Dendritic cell treated with granulocyte-macrophage colony-stimulating factor and Interleukin-4, amounts not matched to agents 40 ng/mL and 50 ng/mL, for 4 days (primary cell): ENCODE data around the gene RASGRF2.

Experiments
- H3K27ac Mint-ChIP-seq: one replicate; pipeline ENCODE4 v1.8.0; 2022; ENCODE audit warnings: mild to moderate bottlenecking, mixed read lengths
- H3K27me3 Mint-ChIP-seq: one replicate; pipeline ENCODE4 v1.8.0; 2022; ENCODE audit warnings: mild to moderate bottlenecking, mixed read lengths
- H3K36me3 Mint-ChIP-seq: one replicate; pipeline ENCODE4 v1.8.0; 2022; ENCODE audit warnings: low read depth, mixed read lengths
- H3K4me1 Mint-ChIP-seq: one replicate; pipeline ENCODE4 v1.8.0; 2022; ENCODE audit warnings: low read depth, mixed read lengths
- H3K4me3 Mint-ChIP-seq: one replicate; pipeline ENCODE4 v1.8.0; 2022; ENCODE audit warnings: mild to moderate bottlenecking, moderate library complexity, mixed read lengths
- H3K9me3 Mint-ChIP-seq: one replicate; pipeline ENCODE4 v1.8.0; 2022; ENCODE audit warnings: mixed read lengths
- intact Hi-C: fragments of 100-400 bp; cut with micrococcal nuclease; formaldehyde crosslinking; loops from one replicate; pipeline ENCODE4 v1.15.0; 2022

Gene RASGRF2

DNA sequence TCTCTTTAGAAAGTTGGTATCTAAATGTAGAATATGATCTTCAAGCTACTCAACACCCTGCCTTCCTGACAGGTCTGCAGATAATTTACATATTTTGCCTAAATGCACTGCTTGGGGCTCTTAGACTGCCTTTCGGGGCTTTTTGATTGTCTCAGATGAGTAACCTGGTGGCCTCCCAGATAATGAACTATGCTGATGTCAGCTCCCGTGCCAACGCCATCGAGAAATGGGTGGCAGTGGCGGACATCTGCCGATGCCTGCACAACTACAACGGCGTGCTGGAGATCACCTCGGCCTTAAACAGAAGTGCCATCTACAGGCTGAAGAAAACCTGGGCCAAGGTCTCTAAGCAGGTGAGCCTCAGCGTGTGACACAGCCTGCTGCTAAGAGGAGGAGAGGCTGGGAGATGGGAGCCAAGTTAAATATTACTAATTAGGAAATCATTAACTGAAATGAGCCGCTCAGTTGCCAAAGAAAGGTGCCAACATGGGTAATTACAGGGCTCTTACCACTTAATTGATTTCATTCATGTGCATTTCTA lies 252.1 kb downstream of the RASGRF2 start:
- H3K4me3 Mint-ChIP-seq = no peak overlapping the region
- H3K27me3 Mint-ChIP-seq = no peaks in the 10 kb centered on the region
- H3K27ac Mint-ChIP-seq = no peak overlapping the region
- H3K9me3 Mint-ChIP-seq = no peaks in the 10 kb centered on the region
- H3K4me1 Mint-ChIP-seq = no peaks in the 10 kb centered on the region
- no peaks in the 10 kb centered on the region for H3K36me3 Mint-ChIP-seq
- intact Hi-C loops = no loop called here

GRCh38 chr5:81213070-81213469 lies 252.9 kb downstream of the RASGRF2 start:
- Mint-ChIP-seq H3K27ac (no peak overlapping the region), H3K9me3 (no peaks in the 10 kb centered on the region)

DNA sequence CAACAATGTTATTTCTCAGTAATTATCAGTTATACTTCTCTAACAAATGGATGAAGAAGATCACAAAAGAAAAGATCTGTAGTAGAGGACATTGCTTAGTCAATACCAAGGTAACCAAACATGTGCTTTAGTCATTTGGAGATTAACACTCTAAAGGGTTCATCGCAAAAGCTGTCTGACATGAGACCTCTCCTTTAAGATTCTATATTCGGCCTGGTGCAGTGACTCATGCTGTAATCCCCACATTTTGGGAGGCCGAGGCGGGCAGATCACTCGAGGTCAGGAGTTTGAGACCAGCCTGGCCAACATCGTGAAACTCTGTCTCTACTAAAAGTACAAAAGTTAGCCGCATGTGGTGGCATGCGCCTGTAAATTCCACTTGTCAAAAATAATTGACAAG lies 254.7 kb downstream of the RASGRF2 start:
- no peak overlapping the region for H3K27ac Mint-ChIP-seq
- H3K4me3 Mint-ChIP-seq = no peak overlapping the region
- intact Hi-C loops = no loop called here
- H3K27me3 Mint-ChIP-seq = no peaks in the 10 kb centered on the region
- no peaks in the 10 kb centered on the region for H3K36me3 Mint-ChIP-seq
- no peaks in the 10 kb centered on the region for H3K9me3 Mint-ChIP-seq
- no peaks in the 10 kb centered on the region for H3K4me1 Mint-ChIP-seq

More at GRCh38 chr5:81213070-81213469, 252.9 kb downstream of the RASGRF2 start:
- Mint-ChIP-seq H3K4me3 (no peak overlapping the region), H3K36me3 (no peaks in the 10 kb centered on the region), H3K27me3 (no peaks in the 10 kb centered on the region), H3K4me1 (no peaks in the 10 kb centered on the region)
- intact Hi-C loops = no loop called here

GRCh38 chr5:81216152-81216551 lies 256.0 kb downstream of the RASGRF2 start:
- intact Hi-C loops = no loop called here
- Mint-ChIP-seq H3K9me3 (no peaks in the 10 kb centered on the region), H3K4me1 (no peaks in the 10 kb centered on the region), H3K4me3 (no peak overlapping the region), H3K27ac (no peak overlapping the region), H3K27me3 (no peaks in the 10 kb centered on the region), H3K36me3 (no peaks in the 10 kb centered on the region)

DNA sequence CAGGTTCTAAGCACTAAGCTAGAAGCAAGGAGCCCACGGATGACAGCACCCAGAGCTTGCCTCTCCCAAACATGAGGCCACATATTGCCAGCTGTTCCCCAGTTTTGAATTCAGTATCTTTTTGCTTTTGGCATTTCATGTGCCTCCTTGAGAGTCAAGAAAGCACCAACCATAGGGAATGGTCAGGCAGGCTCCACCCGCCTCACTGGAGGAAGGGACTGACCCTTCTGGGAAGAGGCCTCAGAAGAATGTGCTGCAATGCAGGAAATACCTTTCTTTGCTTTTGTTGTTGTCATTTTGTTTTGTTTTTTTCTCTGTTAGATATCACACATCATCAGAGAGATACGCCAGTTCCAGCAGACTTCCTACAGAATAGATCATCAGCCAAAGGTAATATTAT lies 259.2 kb downstream of the RASGRF2 start:
- no peaks in the 10 kb centered on the region for H3K9me3 Mint-ChIP-seq
- H3K36me3 Mint-ChIP-seq = no peaks in the 10 kb centered on the region
- H3K4me1 Mint-ChIP-seq = no peaks in the 10 kb centered on the region
- H3K27ac Mint-ChIP-seq = no peak overlapping the region
- H3K4me3 Mint-ChIP-seq = no peak overlapping the region
- intact Hi-C loops = no loop called here
- H3K27me3 Mint-ChIP-seq = no peaks in the 10 kb centered on the region

DNA sequence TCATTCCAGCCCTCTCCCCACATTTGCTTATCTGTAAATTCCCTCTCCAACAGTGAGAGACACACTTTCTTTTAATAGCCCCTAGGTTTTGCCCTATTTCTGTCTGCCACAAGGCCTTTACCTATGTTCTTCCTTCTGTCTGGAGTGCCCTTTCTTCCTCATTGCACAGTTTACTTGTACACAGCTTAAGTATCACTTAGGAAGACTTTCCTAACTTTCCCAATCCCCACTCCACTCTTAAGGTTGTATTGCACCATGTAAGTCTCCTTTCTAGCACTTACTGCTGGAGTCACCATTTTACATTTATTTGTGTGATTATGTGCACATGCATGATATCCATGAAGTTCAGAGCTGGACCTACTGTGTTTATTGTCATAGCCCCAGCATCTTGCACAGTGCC lies 262.1 kb downstream of the RASGRF2 start:
- no peaks in the 10 kb centered on the region for H3K36me3 Mint-ChIP-seq
- no peaks in the 10 kb centered on the region for H3K9me3 Mint-ChIP-seq
- H3K4me3 Mint-ChIP-seq = no peak overlapping the region
- intact Hi-C loops = no loop called here
- no peaks in the 10 kb centered on the region for H3K27me3 Mint-ChIP-seq
- H3K4me1 Mint-ChIP-seq = no peaks in the 10 kb centered on the region
- H3K27ac Mint-ChIP-seq = no peak overlapping the region

DNA sequence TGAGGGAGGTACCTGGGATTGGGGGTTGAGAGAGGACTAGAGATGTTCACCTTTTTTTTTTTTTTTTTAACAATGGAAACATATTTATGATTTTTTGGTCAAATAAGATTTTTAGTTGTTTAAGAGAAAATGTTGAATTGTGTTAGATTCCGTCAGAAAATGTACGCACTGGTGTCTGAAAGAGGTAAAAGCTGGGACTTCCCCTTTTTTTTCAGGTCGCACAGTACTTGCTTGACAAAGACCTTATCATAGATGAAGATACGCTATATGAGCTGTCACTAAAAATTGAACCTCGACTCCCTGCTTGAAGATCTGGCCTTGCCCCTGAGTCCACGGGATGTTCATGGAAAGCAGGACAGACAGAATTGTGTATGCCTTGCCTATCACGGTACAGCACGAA lies 265.3 kb downstream of the RASGRF2 start:
- intact Hi-C loops = no loop called here
- Mint-ChIP-seq H3K4me3 (no peak overlapping the region), H3K27me3 (no peaks in the 10 kb centered on the region), H3K27ac (no peak overlapping the region), H3K36me3 (no peaks in the 10 kb centered on the region), H3K9me3 (no peaks in the 10 kb centered on the region), H3K4me1 (no peaks in the 10 kb centered on the region)

- H3K9me3 Mint-ChIP-seq = no peaks in the 10 kb centered on the region
- H3K4me1 Mint-ChIP-seq = no peaks in the 10 kb centered on the region
- no peaks in the 10 kb centered on the region for H3K36me3 Mint-ChIP-seq
- no peak overlapping the region for H3K27ac Mint-ChIP-seq
- H3K27me3 Mint-ChIP-seq = no peaks in the 10 kb centered on the region
- H3K4me3 Mint-ChIP-seq = no peak overlapping the region
- intact Hi-C loops = no loop called here
These were observed 266.1 kb downstream of the RASGRF2 start for GRCh38 chr5:81226286-81226685.

- H3K4me1 Mint-ChIP-seq = no peaks in the 10 kb centered on the region
- H3K27me3 Mint-ChIP-seq = no peaks in the 10 kb centered on the region
- H3K4me3 Mint-ChIP-seq = no peak overlapping the region
- intact Hi-C loops = no loop called here
- no peak overlapping the region for H3K27ac Mint-ChIP-seq
- H3K36me3 Mint-ChIP-seq = no peaks in the 10 kb centered on the region
- no peaks in the 10 kb centered on the region for H3K9me3 Mint-ChIP-seq
These were observed 266.8 kb downstream of the RASGRF2 start for GRCh38 chr5:81226949-81227348.

DNA sequence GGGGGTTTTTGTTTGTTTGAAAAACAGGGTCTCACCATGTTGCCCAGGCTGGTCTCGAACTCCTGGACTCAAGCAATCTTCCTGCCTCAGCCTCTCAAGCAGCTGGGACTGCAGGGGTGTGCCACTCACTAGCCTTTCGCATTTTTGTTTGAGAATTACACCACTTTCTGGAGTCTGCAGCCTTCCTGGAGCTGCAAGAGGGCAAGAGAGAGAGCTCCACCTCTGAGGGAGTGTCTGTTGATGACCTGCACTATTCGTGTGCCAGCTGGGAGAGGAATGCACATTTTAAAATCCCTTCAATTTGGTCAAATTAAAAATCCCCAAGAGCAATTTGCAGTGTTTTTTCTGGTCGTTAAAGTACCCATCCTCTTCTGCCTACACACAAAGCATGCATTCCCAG lies 267.9 kb downstream of the RASGRF2 start:
- H3K27ac Mint-ChIP-seq = no peak overlapping the region
- intact Hi-C loops = no loop called here
- H3K9me3 Mint-ChIP-seq = no peaks in the 10 kb centered on the region
- H3K36me3 Mint-ChIP-seq = no peaks in the 10 kb centered on the region
- H3K4me3 Mint-ChIP-seq = no peak overlapping the region
- H3K4me1 Mint-ChIP-seq = peaks cover 2% of the 10 kb centered on the region
- peaks cover 4% of the 10 kb centered on the region for H3K27me3 Mint-ChIP-seq

GRCh38 chr5:81230416-81230815 lies 270.3 kb downstream of the RASGRF2 start:
- Mint-ChIP-seq H3K36me3 (no peaks in the 10 kb centered on the region), H3K9me3 (no peaks in the 10 kb centered on the region), H3K4me1 (peaks cover 6% of the 10 kb centered on the region), H3K27me3 (peaks cover 13% of the 10 kb centered on the region), H3K4me3 (no peak overlapping the region), H3K27ac (no peak overlapping the region)
- intact Hi-C loops = no loop called here

DNA sequence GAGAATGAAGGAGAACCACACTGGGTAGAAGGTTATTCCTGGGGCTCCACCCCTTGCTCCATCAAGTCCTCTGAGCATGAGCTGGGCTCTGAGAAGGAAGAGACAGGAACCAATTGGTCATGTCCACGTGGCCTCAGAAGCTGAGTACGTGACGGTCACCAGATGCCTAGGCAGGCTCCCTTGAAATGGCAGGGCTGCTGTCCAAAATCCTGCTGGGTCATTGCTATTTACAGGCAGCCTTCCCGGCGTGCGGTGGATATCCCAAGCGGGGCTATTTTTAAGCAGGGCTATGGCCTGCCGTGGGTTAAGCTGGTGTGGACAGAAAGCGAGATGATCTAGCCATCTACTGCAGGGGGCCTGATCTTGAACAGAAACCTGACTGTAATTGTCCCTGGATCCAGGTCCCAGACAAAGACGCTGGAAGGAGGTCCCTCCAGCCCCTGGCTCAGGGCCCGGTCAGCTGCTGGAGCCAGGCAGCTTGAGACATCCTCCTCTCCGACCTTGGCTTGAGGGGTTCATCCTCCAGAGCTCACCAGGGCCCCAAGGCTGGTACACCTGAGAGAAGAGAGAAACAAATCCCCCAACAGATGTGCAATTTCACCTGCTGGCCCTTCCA lies 272.4 kb downstream of the RASGRF2 start:
- Mint-ChIP-seq H3K4me3 (no peak overlapping the region), H3K9me3 (no peaks in the 10 kb centered on the region), H3K36me3 (no peaks in the 10 kb centered on the region), H3K27me3 (peaks cover 13% of the 10 kb centered on the region), H3K27ac (no peak overlapping the region), H3K4me1 (peaks cover 6% of the 10 kb centered on the region)
- intact Hi-C loops = no loop called here

- Mint-ChIP-seq H3K27me3 (peaks cover 13% of the 10 kb centered on the region), H3K9me3 (no peaks in the 10 kb centered on the region), H3K36me3 (no peaks in the 10 kb centered on the region), H3K4me3 (no peak within 1 kb of the TSS), H3K27ac (no peak within 1 kb of the TSS), H3K4me1 (peaks cover 6% of the 10 kb centered on the region)
- intact Hi-C loops = no loop called here
These were observed 273.0 kb downstream of the RASGRF2 start, which contains the start of gene CKMT2 for GRCh38 chr5:81233080-81233634. Gene CKMT2 (plus strand): TSS chr5:81233322. CDS start chr5:81251133, 17,811 bp downstream.

- Mint-ChIP-seq H3K27ac (no peak overlapping the region), H3K36me3 (no peaks in the 10 kb centered on the region), H3K4me3 (no peak overlapping the region), H3K4me1 (peaks cover 6% of the 10 kb centered on the region), H3K27me3 (peaks cover 13% of the 10 kb centered on the region), H3K9me3 (no peaks in the 10 kb centered on the region)
- intact Hi-C loops = no loop called here
These were observed 274.1 kb downstream of the RASGRF2 start for GRCh38 chr5:81234299-81234698.

GRCh38 chr5:81234801-81235200 lies 274.6 kb downstream of the RASGRF2 start:
- H3K9me3 Mint-ChIP-seq = no peaks in the 10 kb centered on the region
- peaks cover 6% of the 10 kb centered on the region for H3K4me1 Mint-ChIP-seq
- H3K27ac Mint-ChIP-seq = no peak overlapping the region
- no peak overlapping the region for H3K4me3 Mint-ChIP-seq
- no peaks in the 10 kb centered on the region for H3K36me3 Mint-ChIP-seq
- intact Hi-C loops = no loop called here
- peaks cover 13% of the 10 kb centered on the region for H3K27me3 Mint-ChIP-seq
